IPS-NIHi7 (cell line): Measurements from ENCODE around the gene IL5RA.
A peak's percentile ranks its signal among the peaks of the same experiment; 100 is the strongest.

Experiments used
- DNase-seq: peaks from one replicate; pipeline ENCODE4 v3.0.0; 2012; ENCODE audit warnings: mixed read lengths; ENCODE audit errors: extremely low spot score

IL5RA gene, protein sequence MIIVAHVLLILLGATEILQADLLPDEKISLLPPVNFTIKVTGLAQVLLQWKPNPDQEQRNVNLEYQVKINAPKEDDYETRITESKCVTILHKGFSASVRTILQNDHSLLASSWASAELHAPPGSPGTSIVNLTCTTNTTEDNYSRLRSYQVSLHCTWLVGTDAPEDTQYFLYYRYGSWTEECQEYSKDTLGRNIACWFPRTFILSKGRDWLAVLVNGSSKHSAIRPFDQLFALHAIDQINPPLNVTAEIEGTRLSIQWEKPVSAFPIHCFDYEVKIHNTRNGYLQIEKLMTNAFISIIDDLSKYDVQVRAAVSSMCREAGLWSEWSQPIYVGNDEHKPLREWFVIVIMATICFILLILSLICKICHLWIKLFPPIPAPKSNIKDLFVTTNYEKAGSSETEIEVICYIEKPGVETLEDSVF

GRCh38 chr3:3110299-3110630 is at the start of gene IL5RA:
TSS of gene IL5RA (minus strand) at chr3:3110374. CDS start at chr3:3104984, 5,390 bp downstream.
- peak; percentile 35 for DNase-seq

DNA sequence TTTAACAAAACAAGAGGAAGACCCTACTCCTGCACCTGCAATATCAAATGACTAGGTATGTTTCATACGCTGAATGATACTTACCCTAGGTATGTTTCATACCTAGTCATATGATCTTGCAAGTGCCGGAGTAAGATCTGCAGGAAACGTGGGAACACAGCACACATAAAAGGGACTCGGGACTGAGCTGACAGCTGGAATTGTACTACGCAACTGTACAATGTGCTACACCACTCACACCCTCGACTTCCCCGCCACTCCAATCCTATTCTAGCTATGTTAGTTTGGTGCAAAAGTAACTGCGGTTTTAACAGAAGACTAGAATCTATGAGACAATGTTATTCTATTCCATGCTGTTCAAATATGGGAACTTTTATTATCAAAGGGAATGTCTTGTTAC is 47.3 kb upstream of the IL5RA start:
- DNase-seq, result no peak

DNA sequence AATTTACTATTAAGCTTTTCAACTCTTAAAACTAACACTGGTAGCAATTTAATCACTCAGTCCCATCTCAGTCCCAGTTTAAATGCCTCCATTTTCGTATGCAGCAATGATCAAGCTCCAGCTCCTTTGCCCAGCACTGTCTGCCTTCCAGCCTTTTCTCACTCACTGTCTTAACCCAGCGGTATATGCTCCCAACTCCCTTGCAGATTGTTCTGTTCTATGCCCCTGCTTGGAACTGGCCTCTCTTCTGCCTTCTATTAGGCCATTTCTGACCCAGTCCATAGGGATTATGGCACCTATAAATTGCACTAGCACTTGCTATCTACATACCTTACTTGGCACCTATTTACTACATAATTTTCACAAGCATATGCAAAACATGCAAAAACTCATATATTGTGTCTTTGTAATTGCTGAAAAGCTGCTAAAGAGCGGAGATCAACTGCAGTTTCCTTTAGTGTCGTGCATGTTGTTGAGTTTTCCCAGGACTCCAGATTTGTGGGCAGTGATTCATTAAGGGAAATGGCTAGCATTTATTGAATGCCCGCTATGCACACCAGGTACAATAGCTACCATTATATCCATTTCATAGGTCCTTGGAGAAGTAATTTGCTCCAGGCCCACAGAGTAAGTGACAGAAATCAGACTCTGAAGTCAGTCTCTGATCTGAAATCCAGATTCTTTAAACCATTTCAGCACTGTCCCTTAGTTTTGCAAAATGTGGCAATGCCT is 44.9 kb upstream of the IL5RA start:
- DNase-seq, result no peak

- DNase-seq, result no peak
Measured at GRCh38 chr3:3151513-3151912, 41.3 kb upstream of the IL5RA start.

DNA sequence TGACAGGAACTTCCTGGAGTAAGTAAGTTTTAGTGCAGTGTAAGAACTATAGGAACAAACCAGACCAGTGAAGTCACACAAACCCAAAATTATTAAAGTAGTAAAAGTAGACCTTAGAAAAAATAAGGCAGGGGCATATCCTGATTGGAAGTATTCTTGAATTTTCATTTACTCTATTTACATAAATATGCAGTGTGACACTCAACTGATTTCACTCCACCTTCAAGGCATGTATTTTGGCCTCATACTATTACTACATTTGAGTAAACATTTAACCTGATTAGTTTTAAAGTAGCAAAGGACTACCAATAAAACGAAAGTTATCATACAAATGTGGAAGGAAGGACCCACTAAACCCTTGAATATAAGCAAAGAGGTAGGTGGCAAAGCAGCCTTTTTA is 39.4 kb upstream of the IL5RA start:
- DNase-seq, result no peak

DNA sequence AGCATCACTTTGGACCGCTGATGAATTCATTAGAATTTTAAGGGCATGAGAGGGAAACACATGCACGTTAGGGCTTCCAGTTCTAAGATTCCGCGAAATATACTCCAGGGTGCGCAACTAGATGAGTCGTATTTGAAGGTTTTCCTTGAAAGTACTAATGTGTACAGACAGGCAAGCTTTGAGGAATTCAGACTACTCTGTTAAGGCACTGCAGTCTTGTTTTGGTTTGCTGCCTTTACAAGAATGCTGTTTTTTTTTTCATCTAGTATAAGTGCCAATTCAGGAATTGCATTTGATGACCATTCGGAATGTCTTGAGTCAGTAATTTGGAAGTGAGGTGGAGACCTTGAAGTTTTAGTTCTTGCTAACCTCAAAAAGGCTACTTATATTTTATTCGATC is 35.7 kb upstream of the IL5RA start:
- DNase-seq, result no peak

DNA sequence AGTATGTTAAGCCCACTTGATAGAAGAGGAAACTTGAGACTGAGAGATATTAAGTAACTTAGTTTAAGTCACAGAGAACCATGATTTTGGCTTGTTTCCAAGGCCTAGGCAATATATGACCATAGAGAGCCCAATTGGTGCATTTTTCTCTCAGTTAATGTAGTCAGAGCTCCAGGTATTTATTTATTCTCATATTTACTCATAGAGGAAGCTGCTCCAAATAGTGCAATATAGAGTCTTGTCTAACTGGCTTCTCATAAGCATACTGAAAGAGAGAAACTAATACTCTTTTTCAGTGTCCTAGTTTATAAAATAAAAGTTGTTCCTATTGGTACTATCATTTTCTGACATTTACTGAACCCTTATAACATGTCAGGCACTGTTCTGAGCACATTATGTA is 31.8 kb upstream of the IL5RA start:
- DNase-seq, result no peak

DNA sequence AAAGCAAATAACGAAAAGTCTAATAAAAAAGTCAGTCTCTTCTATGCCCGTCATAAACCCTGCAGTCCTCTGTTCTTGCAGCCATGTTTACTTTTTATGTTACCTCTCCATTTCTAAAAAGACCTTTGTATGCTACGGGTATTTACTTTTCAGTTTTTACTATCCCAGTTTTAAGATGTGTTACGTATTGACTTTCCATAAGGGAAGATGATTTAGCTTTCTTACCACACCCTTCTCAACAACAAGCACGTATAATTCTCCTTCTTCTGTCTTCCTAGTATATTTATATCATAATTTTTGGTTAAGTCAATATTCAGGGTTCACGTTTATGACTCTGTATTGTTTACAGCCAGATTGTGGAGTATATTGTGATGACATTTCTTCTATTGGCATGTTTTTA is 27.4 kb upstream of the IL5RA start:
- no peak for DNase-seq

DNA sequence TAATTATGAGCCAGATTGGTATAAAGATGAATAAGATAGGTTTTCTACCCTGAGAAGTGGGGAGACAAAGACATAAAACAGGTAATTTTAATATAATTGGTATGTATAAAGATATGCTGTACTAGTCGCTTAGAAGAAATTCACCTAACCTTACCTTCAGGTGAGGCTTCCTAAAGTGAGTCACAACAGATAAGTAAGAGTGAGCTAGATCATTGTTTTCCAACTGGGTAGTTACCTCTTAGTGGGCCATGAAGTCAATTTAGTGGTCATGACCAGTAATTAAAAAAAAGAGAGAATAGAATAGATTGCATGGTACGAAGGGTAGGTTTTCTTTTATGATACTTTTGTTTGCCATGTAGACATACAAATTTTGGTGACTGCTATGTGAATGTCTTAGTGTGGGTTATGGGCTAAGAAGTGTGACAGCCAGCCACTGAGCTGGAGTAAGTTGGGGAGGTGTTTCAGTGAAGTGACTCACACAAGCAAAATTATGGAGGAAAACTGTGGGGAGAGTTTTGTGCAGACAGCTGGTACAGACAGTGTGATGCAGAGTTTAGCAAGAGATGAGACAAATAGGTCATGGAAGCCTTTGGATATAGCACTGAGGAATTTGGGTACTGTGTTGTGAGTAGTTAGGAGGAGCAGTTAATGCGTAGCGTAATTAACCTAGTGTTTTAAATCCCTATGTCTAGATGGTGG is 24.7 kb upstream of the IL5RA start:
- no peak for DNase-seq

- DNase-seq, result no peak
Measured at GRCh38 chr3:3133500-3133899, 23.3 kb upstream of the IL5RA start.

GRCh38 chr3:3129579-3129978 is 19.4 kb upstream of the IL5RA start:
- DNase-seq, result no peak

DNA sequence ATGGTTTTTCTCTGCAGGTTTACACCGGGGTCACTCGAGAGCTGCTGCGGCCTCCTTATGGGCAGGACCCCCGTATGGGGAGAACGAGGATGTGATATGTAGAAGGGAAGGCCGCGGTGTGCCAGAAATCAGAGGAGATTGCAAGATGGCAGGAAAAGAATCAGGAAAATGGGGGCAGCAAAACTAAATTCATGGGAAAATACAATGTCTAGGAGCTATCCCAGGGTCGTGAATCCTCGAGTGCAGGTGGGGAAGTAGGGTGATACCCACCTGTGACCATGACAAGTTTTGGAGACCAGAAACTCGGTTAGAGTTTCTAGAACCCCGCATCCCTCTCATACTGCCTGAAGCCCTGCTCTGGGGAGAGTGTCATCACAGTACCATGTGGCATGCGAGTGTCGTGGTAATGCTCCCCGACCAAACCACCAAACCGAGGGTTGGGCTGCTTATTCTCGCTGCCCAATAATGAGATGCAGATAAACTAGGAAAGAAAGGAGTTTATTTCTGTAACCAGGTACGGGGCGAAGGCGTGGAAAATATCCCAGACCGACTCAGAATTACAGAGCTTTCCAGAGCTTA is 17.3 kb upstream of the IL5RA start:
- peak; percentile 15 for DNase-seq

GRCh38 chr3:3126477-3127431 is 16.6 kb upstream of the IL5RA start, which contains the start of gene TRNT1:
TSS of gene TRNT1 (plus strand) at chr3:3126940. CDS start at chr3:3129041, 2,101 bp downstream.
- DNase-seq, result peak; percentile 97

- no peak for DNase-seq
Measured at GRCh38 chr3:3125977-3126376, 15.8 kb upstream of the IL5RA start.

- DNase-seq, result no peak
Measured at GRCh38 chr3:3119393-3119851, 9.2 kb upstream of the IL5RA start.

GRCh38 chr3:3117651-3118050 is 7.5 kb upstream of the IL5RA start:
- no peak for DNase-seq

DNA sequence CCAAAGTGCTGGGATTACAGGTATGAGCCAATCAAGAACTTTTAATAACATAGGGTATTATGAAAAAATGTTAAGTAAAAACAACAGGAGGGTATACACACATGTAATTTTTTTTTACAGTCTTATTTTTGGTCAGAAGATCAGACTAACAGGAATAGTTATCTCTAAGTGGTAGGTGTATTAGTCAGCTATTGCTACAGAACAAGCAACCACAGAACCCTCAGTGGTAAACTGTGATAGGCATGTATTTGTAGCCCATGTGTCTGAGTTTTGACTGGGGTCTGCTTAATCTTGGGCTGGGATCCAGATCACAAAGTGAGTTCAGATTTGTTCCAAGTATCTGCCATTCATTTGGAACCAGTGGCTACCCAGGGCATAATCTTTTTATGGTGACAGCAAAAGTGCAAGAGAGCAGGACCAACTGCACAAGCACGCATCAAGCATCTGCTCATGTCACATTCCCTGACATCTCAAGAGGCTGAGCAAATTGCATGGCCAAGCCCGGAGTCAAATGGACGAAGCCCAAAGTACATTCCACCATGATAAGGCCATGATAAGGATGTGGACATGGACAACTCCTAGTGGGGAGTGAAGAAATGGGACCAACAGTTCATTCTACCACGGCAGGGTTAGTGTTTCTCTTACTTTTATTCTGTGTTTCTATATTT is 3.0 kb upstream of the IL5RA start:
- DNase-seq, result no peak

GRCh38 chr3:3110749-3111361 is 681 bp upstream of the IL5RA start:
- DNase-seq, result no peak

- no peak for DNase-seq
Measured at GRCh38 chr3:3109407-3110298, 521 bp downstream of the IL5RA start.
